NK-92 treated with Interleukin-12 subunit alpha and Interleukin-12 subunit beta, amount 100 ng/mL, for 24 hours (cell line): ENCODE measurements around the gene DMRT1.

Experiments used
- DNase-seq: peaks from one replicate; lab custom pipeline; 2025; lab: John Stamatoyannopoulos, UW

Gene DMRT1

DNA sequence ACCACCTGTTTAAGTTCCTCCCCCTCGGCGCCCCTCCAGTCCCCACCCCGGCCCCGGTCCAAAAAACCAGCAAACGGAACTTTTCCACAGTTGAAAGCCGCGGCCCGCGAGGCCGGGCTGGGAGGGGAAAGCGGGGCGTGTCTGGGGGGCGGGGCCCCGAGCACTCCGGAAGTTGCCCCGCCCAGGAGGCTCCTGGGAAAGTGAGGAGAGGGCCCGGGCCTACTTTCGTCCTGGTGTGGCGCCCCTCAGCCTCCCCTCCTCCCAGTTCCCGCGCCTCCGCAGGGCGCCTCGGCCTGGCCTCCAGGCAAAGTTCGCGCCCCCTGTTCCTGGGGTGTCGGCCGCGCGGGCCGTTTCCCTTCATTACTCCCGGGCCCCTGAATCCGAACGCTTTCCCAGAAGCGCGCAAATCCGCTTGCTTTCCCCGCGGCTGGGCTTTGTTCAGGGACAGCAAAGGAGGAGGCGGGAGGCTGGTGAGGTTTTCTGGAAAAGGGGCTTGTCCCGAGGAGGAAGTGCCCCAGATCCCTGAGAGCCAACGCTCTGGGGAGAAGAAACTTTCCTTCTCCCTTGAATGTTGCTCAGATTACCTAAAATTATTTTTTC lies 130.5 kb downstream of the DMRT1 start:
- no peak for DNase-seq

- no peak for DNase-seq
Observed at GRCh38 chr9:972501-973294, 131.2 kb downstream of the DMRT1 start.

DNA sequence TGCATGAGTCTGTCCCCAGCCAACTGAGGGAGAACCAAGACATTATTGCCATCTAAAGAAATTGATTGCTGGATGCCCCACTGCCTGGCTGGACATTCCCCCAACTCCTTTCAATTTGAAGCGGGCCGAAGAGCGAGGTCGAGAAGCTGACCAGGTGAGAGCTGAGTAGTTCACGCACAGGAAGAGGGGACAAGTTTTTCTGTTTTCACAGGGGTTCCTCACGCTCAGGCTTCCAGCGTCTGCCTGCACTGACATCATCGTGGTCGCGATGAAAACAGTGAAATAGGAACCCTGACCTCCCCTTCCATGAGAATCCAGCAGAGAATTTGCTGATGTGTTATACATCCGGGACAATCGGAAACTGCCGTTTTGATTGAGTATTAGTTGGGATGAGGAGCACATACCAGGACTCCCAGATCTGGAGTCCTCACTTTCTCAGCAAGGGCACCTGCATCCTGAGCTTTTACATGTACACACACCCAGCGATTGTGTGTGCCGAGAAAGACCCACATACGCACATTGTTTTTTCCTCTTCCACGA lies 131.9 kb downstream of the DMRT1 start:
- DNase-seq, result no peak

- DNase-seq, result no peak
Observed at GRCh38 chr9:974031-974995, 132.8 kb downstream of the DMRT1 start.

DNA sequence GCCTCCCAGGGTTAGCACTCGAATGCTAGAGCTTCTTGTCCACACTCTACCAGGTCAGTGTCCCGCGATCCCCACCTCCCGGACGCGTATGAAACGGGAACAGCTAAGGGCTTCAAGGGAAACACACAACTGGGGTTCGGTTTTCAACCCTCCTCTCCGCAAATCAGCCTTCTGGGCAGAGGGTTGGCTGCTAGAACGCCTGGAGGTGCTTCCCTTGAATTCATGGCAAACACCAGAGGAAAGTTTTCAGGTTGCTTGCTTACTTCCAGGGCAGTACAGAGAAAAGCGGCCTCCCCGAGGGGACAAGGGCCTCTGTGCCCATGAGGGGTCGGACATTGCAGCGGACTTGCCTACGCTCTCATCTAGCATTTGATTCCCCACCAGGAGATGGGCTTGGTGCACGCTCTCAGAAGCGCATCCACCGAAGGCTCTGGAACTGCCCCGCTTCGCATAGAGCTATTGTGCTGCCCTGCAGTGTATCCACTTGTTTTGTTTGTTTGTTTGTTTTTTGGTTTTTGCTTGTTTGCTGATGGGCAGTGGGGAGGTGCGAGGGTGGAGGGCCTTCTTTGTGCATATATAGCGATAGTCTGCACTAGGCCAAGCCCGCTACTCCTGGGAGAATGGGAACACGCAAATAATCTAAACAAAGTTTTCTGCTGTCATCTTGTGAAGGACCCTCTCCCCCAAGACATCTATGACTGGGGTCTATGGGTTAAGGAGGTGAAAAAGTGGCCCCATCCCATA lies 133.7 kb downstream of the DMRT1 start:
- DNase-seq, result no peak

DNA sequence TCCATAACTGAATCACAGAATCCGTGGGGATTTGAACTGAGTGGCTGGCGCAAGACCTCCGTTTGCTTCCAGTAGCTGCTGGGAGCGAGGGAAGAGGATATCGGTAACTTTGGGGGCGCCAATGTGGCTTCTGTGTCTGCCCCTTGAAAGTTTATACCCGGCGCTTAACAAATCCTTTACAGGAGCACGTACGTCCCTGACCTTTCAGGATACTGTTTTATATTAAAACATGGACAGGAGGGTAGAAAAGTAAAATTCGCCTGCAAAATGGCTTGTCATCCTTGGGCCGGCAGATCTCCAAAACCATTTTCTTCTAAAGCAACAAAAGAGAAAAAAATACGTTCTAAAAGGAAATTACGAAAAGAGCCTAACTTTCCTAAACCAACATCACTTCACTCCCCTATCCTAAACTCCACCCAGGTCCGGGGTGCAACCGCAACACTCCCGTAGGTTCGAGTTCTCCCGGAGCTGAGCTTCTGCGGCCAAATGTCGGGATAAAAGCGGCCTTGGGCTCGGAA lies 134.3 kb downstream of the DMRT1 start:
- DNase-seq, result no peak

DNA sequence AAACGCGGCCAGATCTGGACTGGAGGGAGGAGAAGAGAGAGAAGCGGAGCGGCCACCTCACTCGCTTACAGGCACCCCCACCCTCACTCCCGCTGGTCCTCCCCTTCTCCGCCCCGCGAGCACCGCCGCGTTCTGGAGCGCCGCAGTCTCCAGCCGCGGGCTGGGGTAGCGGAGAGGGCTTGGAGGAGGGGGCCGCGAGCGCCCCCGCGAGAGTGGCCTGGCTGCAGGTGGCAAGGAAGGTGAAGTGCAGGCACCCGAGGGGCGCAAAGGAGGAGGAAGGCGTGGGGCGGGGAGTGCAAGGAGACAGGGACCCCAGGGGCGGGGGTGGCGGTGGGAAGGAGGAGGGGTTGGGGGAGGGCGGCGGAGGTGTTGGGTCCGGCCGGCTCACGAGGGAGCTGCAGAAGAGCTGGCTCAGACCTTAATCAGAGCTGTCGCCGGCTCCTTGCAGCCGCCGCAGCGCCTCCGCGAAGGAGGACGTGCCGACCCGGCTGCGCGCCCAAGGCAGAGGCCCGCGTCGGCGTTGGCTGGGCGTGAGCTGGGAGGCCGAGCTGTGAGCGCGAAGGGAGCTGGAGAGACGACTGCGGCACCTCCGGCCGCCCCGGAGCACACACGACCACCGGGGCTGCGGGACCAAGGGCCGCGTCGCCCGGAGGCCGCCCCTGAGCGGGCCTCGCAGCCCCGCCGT lies 134.9 kb downstream of the DMRT1 start, which contains the start of gene DMRT3:
DMRT3 (plus strand) TSS at position 398 of the 685 bp plus-strand sequence. CDS start 347 bp downstream, outside the sequence.
- DNase-seq, result no peak

DNA sequence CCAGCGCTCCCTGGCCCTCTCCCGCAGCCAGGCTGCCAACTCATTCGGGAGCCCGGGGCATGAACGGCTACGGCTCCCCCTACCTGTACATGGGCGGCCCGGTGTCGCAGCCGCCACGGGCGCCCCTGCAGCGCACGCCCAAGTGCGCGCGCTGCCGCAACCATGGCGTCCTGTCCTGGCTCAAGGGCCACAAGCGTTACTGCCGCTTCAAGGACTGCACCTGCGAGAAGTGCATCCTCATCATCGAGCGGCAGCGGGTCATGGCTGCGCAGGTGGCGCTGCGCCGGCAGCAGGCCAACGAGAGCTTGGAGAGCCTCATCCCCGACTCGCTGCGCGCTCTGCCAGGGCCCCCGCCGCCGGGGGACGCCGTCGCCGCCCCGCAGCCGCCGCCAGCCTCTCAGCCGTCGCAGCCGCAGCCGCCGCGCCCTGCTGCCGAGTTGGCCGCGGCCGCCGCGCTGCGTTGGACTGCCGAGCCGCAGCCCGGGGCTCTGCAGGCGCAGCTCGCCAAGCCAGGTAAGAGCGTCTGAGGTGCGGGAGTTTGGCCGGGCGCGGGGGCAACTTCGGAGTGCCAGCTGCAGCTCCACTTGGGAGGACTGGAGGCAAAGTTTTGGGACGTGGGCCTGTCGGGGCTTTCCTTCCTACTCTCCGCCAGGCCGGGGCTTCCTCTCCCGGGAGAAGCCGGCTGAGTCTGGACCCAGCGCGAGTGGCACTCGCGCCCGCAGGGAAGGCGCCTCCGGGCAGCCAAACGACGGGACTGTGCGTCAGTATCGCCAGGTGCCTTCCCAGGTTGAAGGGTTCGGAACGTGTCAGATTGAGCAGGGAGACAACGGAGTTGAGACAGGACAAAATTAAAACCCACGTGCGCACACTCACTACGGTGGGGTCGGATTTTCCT lies 135.7 kb downstream of the DMRT1 start:
- DNase-seq, result no peak

- no peak for DNase-seq
Observed at GRCh38 chr9:977838-978830, 136.6 kb downstream of the DMRT1 start.

- no peak for DNase-seq
Observed at GRCh38 chr9:979983-980382, 138.5 kb downstream of the DMRT1 start.

- no peak for DNase-seq
Observed at GRCh38 chr9:980640-981039, 139.1 kb downstream of the DMRT1 start.

- no peak for DNase-seq
Observed at GRCh38 chr9:981491-981898, 140.0 kb downstream of the DMRT1 start.

- DNase-seq, result peak; percentile 68
Observed at GRCh38 chr9:982394-983230, 141.1 kb downstream of the DMRT1 start.

- no peak for DNase-seq
Observed at GRCh38 chr9:994005-994404, 152.5 kb downstream of the DMRT1 start.

GRCh38 chr9:995192-995591 lies 153.7 kb downstream of the DMRT1 start:
- DNase-seq, result no peak

DNA sequence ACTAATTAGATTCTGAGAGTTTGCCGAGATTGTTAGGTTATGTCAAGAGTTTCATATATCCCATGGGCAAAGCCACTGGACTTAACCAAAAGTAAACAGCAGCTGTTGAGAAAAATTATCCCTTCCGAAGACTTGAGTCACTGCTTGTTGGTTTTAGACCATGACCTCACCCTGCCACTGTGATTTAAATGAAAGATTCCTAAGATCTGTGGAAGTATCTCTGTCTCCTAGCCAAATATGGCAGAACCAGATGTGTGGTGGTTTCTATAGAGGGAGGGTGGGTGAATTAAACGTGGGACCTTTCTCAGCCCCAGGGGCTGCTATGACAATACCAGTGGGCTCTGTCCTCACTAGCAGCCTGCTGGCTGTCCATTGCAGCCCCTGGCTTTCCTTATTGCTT lies 154.3 kb downstream of the DMRT1 start:
- DNase-seq, result no peak
